Smooth muscle cell (in vitro differentiated cells): ENCODE data around the gene AGRN. TPM values are rescaled to one million over a fixed set of nuclear protein-coding genes. Genes with fewer than 3 reads are reported as not detected.
A peak's percentile ranks its signal among the peaks of the same experiment; 100 is the strongest.
"Not testable (repeated sequence)": the region's sequence is repeated elsewhere in the genome, so short reads cannot be mapped to it uniquely, and the experiment has no call there.

Source experiments
- DNase-seq: peaks from one replicate; lab custom pipeline; 2025; ENCODE audit not compliant: unreplicated experiment; lab: John Stamatoyannopoulos, UW
- H2AFZ ChIP-seq: fragments of 200-600 bp; sonication (generic); 2 replicates; pipeline ENCODE4 v1.6.0; 2016; ENCODE audit warnings: antibody characterized with exemption, low read depth, mild to moderate bottlenecking
- H3F3A ChIP-seq: fragments of 200-600 bp; sonication (generic); 2 replicates; pipeline ENCODE4 v1.6.0; 2017; ENCODE audit warnings: antibody characterized with exemption, low read depth
- H3K27ac ChIP-seq: fragments of 200-600 bp; sonication (generic); 2 replicates; pipeline ENCODE4 v1.5.1; 2016; ENCODE audit warnings: low read depth, mild to moderate bottlenecking
- H3K27me3 ChIP-seq: fragments of 200-600 bp; sonication (generic); 2 replicates; pipeline ENCODE4 v1.6.1; 2016; ENCODE audit warnings: low read depth, mild to moderate bottlenecking
- H3K36me3 ChIP-seq: fragments of 200-600 bp; sonication (generic); 2 replicates; pipeline ENCODE4 v1.5.1; 2016; ENCODE audit warnings: low read depth
- H3K4me1 ChIP-seq: fragments of 200-600 bp; sonication (generic); 2 replicates; pipeline ENCODE4 v1.5.1; 2016; ENCODE audit warnings: low read depth
- H3K4me2 ChIP-seq: fragments of 200-600 bp; sonication (generic); 2 replicates; pipeline ENCODE4 v1.6.0; 2016; ENCODE audit warnings: mild to moderate bottlenecking
- H3K4me3 ChIP-seq: fragments of 200-600 bp; sonication (generic); 2 replicates; pipeline ENCODE4 v1.5.1; 2016; ENCODE audit warnings: mild to moderate bottlenecking
- H3K79me2 ChIP-seq: fragments of 200-600 bp; sonication (generic); 2 replicates; pipeline ENCODE4 v1.6.0; 2016; ENCODE audit warnings: low read depth, mild to moderate bottlenecking
- H3K9ac ChIP-seq: fragments of 200-600 bp; sonication (generic); 2 replicates; pipeline ENCODE4 v1.6.0; 2016; ENCODE audit warnings: low read depth
- H3K9me3 ChIP-seq: fragments of 200-600 bp; sonication (generic); replicated peaks from 2 replicates; pipeline ENCODE4 v1.5.1; 2016; ENCODE audit warnings: low read depth
- H4K20me1 ChIP-seq: fragments of 200-600 bp; sonication (generic); 2 replicates; pipeline ENCODE4 v1.6.0; 2016; ENCODE audit warnings: low read depth
- CTCF ChIP-seq: fragments of 200-600 bp; sonication (generic); IDR thresholded peaks from 2 replicates; pipeline ENCODE4 v1.5.1; 2017; ENCODE audit warnings: borderline replicate concordance, mild to moderate bottlenecking, antibody characterized with exemption; ENCODE audit not compliant: insufficient read depth, poor library complexity, severe bottlenecking
- WGBS: methylation state at CpG from one replicate; pipeline ENCODE4 v1.1.7; 2016; ENCODE audit warnings: low lambda C conversion rate; 5-methylcytosine and 5-hydroxymethylcytosine counted together
- polyA plus RNA-seq: library from polyadenylated mRNA; unstranded; fragments of >200 nt; fragmentation: Nextera tagmentation; extraction: Ambion mirVana; gene quantifications from 2 replicates; pipeline ENCODE4 v1.2.1, GENCODE V29; 2016
- total RNA-seq: library from RNA; depleted of rRNA; stranded (reverse); fragments of >200 nt; gene quantifications from 2 replicates; pipeline ENCODE4 v1.2.3, GENCODE V29; 2014

AGRN gene
- total and polyA plus RNA-seq, 2 experiments from 2014 or later = 17.5 to 24.7 TPM

DNA sequence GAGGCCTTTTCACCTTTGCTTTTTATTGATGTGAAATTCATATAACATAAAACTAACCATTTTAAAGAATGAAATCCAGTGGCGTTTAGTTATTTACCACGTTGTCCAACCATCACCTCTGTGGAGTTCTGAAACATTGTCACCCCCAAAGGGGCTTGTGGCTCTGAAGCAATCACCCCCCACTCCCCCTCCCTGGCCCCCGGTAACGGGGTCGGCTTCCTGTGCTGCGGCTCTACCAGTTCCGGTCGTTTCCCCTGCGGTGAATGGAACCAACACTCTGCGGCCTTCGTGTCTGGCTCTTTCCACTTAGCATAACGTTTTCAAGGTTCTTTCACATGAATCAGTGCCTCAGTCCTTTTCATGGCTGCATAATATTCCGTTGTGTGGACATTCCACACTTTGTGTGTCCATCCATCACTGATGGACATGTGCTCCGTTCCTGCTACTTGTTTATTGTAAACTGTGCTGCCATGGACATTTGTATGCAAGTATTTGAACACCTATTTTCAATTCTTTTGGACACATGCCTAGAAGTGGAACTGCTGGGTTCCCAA, 8.4 kb upstream of the AGRN start:
- no peak for TF ChIP-seq CTCF
- no peak overlapping the region for H3K4me3 ChIP-seq

GRCh38 chr1:1012736-1013104, 7.2 kb upstream of the AGRN start:
- DNase-seq, H3K79me2 ChIP-seq, H3K36me3 ChIP-seq, H4K20me1 ChIP-seq, H3K9me3 ChIP-seq, H3F3A ChIP-seq, H3K27me3 ChIP-seq: not testable (repeated sequence)
- 74% methylated on average over 13 of the region's 13 CpGs for WGBS
- H3K4me2 ChIP-seq = peak overlapping the region; percentile 83
- peak overlapping the region; percentile 42 for H3K27ac ChIP-seq
- H3K4me3 ChIP-seq = peak overlapping the region; percentile 60
- H3K4me1 ChIP-seq = peaks cover 14% of the 10 kb centered on the region
- peak overlapping the region; percentile 40 for H3K9ac ChIP-seq
- H2AFZ ChIP-seq = peak overlapping the region; percentile 29

More for the DNA sequence above, 8.4 kb upstream of the AGRN start:
- no peak overlapping the region for H2AFZ ChIP-seq
- H3K9me3 ChIP-seq = no peaks in the 10 kb centered on the region
- no peaks in the 10 kb centered on the region for H3K79me2 ChIP-seq
- peaks cover 14% of the 10 kb centered on the region for H3K4me1 ChIP-seq
- H3K9ac ChIP-seq = no peak overlapping the region
- no peak for DNase-seq
- no peaks in the 10 kb centered on the region for H4K20me1 ChIP-seq
- WGBS = 89% methylated on average over 14 of the region's 14 CpGs
- H3K36me3 ChIP-seq = no peaks in the 10 kb centered on the region
- no peaks in the 10 kb centered on the region for H3K27me3 ChIP-seq
- H3F3A ChIP-seq = peaks cover 4% of the 10 kb centered on the region
- no peak overlapping the region for H3K4me2 ChIP-seq
- no peak overlapping the region for H3K27ac ChIP-seq

- TF ChIP-seq CTCF = no peak
These were observed 6.6 kb upstream of the AGRN start, which contains the start of gene ISG15 for GRCh38 chr1:1013105-1013921. Gene ISG15, plus strand, starts transcription at chr1:1013497. Its CDS starts 77 bp downstream, at chr1:1013574.

DNA sequence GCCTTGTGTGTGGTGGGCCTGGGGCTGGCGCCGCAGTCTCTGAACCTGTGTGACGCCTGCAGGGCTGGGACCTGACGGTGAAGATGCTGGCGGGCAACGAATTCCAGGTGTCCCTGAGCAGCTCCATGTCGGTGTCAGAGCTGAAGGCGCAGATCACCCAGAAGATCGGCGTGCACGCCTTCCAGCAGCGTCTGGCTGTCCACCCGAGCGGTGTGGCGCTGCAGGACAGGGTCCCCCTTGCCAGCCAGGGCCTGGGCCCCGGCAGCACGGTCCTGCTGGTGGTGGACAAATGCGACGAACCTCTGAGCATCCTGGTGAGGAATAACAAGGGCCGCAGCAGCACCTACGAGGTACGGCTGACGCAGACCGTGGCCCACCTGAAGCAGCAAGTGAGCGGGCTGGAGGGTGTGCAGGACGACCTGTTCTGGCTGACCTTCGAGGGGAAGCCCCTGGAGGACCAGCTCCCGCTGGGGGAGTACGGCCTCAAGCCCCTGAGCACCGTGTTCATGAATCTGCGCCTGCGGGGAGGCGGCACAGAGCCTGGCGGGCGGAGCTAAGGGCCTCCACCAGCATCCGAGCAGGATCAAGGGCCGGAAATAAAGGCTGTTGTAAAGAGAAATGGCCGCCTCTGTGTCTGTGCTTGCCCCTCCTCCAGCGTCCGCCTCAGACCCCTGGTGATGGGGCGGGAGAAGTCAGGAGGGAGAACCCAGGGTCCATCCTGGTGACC, 5.8 kb upstream of the AGRN start:
- Histone ChIP-seq H3K36me3 (no peaks in the 10 kb centered on the region), H3K9ac (peak overlapping the region; percentile 7)
- WGBS = 57% methylated on average over 41 of the region's 41 CpGs

More at GRCh38 chr1:1013105-1013921, 6.6 kb upstream of the AGRN start, which contains the start of gene ISG15:
- Histone ChIP-seq H3K36me3 (no peaks in the 10 kb centered on the region), H3K27me3 (no peaks in the 10 kb centered on the region), H3K4me1 (peaks cover 14% of the 10 kb centered on the region), H3F3A (peaks cover 4% of the 10 kb centered on the region), H3K9ac (peak within 1 kb of the TSS; percentile 40), H3K4me2 (peak within 1 kb of the TSS; percentile 83), H3K27ac (peak within 1 kb of the TSS; percentile 42), H2AFZ (peak within 1 kb of the TSS; percentile 29), H3K9me3 (no peaks in the 10 kb centered on the region), H3K79me2 (no peaks in the 10 kb centered on the region), H4K20me1 (no peaks in the 10 kb centered on the region), H3K4me3 (peak within 1 kb of the TSS; percentile 60)
- peak; percentile 53 for DNase-seq
- 12% methylated on average over 30 of the region's 30 CpGs for WGBS

More for the DNA sequence above, 5.8 kb upstream of the AGRN start:
- Histone ChIP-seq H3K27me3 (no peaks in the 10 kb centered on the region), H3F3A (peaks cover 4% of the 10 kb centered on the region), H3K27ac (peak overlapping the region; percentile 42), H3K9me3 (no peaks in the 10 kb centered on the region), H2AFZ (no peak overlapping the region), H3K4me3 (peak overlapping the region; percentile 60), H4K20me1 (no peaks in the 10 kb centered on the region), H3K4me1 (peaks cover 14% of the 10 kb centered on the region), H3K79me2 (no peaks in the 10 kb centered on the region), H3K4me2 (peak overlapping the region; percentile 83)
- no peak for DNase-seq
- TF ChIP-seq CTCF = no peak
